SH-SY5Y (cell line): ENCODE data around the gene EML1.

Experiments
- GATA2 ChIP-seq: IDR thresholded peaks from 2 replicates; pipeline ENCODE4 v1.6.1; 2011; ENCODE audit warnings: mild to moderate bottlenecking, low read depth, low read length
- GATA3 ChIP-seq: IDR thresholded peaks from 2 replicates; pipeline ENCODE4 v1.6.1; 2011; ENCODE audit warnings: low read depth, mild to moderate bottlenecking, low read length, moderate library complexity

Gene EML1

GRCh38 chr14:99950181-99950580 is 157.0 kb downstream of the EML1 start:
- no peak for TF ChIP-seq GATA3
- TF ChIP-seq GATA2 = no peak

- TF ChIP-seq GATA2 = no peak
- TF ChIP-seq GATA3 = no peak
Measured at GRCh38 chr14:99951085-99951484, 157.9 kb downstream of the EML1 start.

GRCh38 chr14:99952039-99952438 is 158.8 kb downstream of the EML1 start:
- TF ChIP-seq GATA3 (no peak), GATA2 (no peak)

- TF ChIP-seq GATA2 (no peak), GATA3 (no peak)
Measured at GRCh38 chr14:99952453-99952852, 159.2 kb downstream of the EML1 start.

GRCh38 chr14:99955826-99956455 is 162.7 kb downstream of the EML1 start:
- TF ChIP-seq GATA2 (no peak), GATA3 (no peak)

GRCh38 chr14:99958380-99958779 is 165.2 kb downstream of the EML1 start:
- no peak for TF ChIP-seq GATA2
- no peak for TF ChIP-seq GATA3

GRCh38 chr14:99961826-99962518 is 168.8 kb downstream of the EML1 start:
- TF ChIP-seq GATA2 (no peak), GATA3 (no peak)

- TF ChIP-seq GATA3 = no peak
- no peak for TF ChIP-seq GATA2
Measured at GRCh38 chr14:99964979-99965378, 171.8 kb downstream of the EML1 start.

- no peak for TF ChIP-seq GATA2
Measured at GRCh38 chr14:99966037-99966835, 173.0 kb downstream of the EML1 start.

- TF ChIP-seq GATA2 = no peak
- no peak for TF ChIP-seq GATA3
Measured at GRCh38 chr14:99966912-99967311, 173.7 kb downstream of the EML1 start.

- TF ChIP-seq GATA2 = no peak
- no peak for TF ChIP-seq GATA3
Measured at GRCh38 chr14:99968191-99968920, 175.1 kb downstream of the EML1 start.

- TF ChIP-seq GATA2 = no peak
- no peak for TF ChIP-seq GATA3
Measured at GRCh38 chr14:99968941-99969340, 175.7 kb downstream of the EML1 start.

- TF ChIP-seq GATA3 = no peak
Measured at GRCh38 chr14:99969673-99970322, 176.6 kb downstream of the EML1 start.

- TF ChIP-seq GATA2 (no peak), GATA3 (no peak)
Measured at GRCh38 chr14:99971087-99971940, 178.1 kb downstream of the EML1 start.
